ENCODE measurements around the gene WAC. TPM values are rescaled to one million over a fixed set of nuclear protein-coding genes. Genes with fewer than 3 reads are reported as not detected.

Gene WAC
- total and polyA plus RNA-seq, 2 of the 13 experiments (the other 11 are each of a cell fraction or from before 2014, with no cell fraction given) = 69.1 to 96.2 TPM

DNA sequence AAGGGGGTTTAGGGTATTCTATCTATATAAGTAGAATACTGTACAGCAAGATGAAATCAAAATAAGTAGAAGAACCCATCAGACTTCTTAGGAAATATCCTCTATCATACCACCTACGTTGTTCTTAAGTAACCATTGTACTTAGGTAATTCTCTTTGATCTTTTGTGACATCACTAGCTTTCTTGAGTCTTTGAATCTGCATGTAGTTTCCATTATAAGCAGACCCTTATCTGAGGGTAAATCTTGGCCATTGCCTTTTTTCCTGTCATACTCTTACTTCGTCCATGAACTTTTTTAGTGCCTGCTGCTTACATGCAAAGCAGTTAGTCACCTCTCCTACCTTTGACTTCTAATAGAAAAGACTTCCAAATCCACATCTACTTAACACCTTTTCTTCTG, 49.0 kb downstream of the WAC start:
- Histone ChIP-seq H3K9me3 (ENCODE audit: low read length) (no peaks in the 10 kb centered on the region), H2AFZ (ENCODE audit: low read length) (no peak overlapping the region), H3K4me3 (replicated peaks in 1 of 3; ENCODE audit: insufficient read depth in 1 of 3, low read depth in 2 of 3, low read length in 3 of 3) (no peak overlapping the region), H4K20me1 (ENCODE audit: insufficient read depth, low read length) (peaks cover 41% of the 10 kb centered on the region), H3K4me2 (ENCODE audit: low read depth, low read length) (no peak overlapping the region), H3K9ac (ENCODE audit: insufficient read depth, low read depth, low read length) (no peak overlapping the region), H3K79me2 (ENCODE audit: insufficient read depth, low read length) (peaks cover 77% of the 10 kb centered on the region), H3K4me1 (ENCODE audit: insufficient read depth, low read length) (peaks cover 15% of the 10 kb centered on the region), H3K36me3 (replicated peaks in 1 of 2; ENCODE audit: control insufficient read depth in 1 of 2, insufficient read depth in 2 of 2, low read length in 2 of 2) (peaks cover 9 to 74% of the 10 kb centered on the region in 2 experiments), H3K27ac (ENCODE audit: extremely low read length, insufficient read depth, low read length) (no peak overlapping the region), H3K27me3 (ENCODE audit: control insufficient read depth in 1 of 2, insufficient read depth in 2 of 2, low read length in 2 of 2) (no peaks in the 10 kb centered on the region)
- ChIA-PET POLR2A (no interaction called here), CTCF (ENCODE audit: low intra/inter-chr PET ratio, low total read pairs) (no interaction called here)
- no TSS peak for BruUV-seq (replicated peaks)
- intact Hi-C loops (cut with micrococcal nuclease; ENCODE audit: unreplicated experiment) = no loop called here
- in situ Hi-C loops (cut with HindIII; ENCODE audit: extremely low pct_ligation_motif_present, low pct_unique_long_range_greater_than_20kb) = no loop called here
- no peak for FAIRE-seq
- 99% methylated on average over 2 of the region's 2 CpGs for WGBS (ENCODE audit: low lambda C conversion rate)
- ATAC-seq = no peak
- DNase-seq (ENCODE audit: low spot score) = no peak
- TF ChIP-seq ZFP1 (CRISPR knock-in tag; IDR thresholded peaks at IDR 0.05) = no peak
- TF ChIP-seq, protein P1, sequence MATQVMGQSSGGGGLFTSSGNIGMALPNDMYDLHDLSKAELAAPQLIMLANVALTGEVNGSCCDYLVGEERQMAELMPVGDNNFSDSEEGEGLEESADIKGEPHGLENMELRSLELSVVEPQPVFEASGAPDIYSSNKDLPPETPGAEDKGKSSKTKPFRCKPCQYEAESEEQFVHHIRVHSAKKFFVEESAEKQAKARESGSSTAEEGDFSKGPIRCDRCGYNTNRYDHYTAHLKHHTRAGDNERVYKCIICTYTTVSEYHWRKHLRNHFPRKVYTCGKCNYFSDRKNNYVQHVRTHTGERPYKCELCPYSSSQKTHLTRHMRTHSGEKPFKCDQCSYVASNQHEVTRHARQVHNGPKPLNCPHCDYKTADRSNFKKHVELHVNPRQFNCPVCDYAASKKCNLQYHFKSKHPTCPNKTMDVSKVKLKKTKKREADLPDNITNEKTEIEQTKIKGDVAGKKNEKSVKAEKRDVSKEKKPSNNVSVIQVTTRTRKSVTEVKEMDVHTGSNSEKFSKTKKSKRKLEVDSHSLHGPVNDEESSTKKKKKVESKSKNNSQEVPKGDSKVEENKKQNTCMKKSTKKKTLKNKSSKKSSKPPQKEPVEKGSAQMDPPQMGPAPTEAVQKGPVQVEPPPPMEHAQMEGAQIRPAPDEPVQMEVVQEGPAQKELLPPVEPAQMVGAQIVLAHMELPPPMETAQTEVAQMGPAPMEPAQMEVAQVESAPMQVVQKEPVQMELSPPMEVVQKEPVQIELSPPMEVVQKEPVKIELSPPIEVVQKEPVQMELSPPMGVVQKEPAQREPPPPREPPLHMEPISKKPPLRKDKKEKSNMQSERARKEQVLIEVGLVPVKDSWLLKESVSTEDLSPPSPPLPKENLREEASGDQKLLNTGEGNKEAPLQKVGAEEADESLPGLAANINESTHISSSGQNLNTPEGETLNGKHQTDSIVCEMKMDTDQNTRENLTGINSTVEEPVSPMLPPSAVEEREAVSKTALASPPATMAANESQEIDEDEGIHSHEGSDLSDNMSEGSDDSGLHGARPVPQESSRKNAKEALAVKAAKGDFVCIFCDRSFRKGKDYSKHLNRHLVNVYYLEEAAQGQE (IDR thresholded peaks at IDR 0.05; ENCODE audit: borderline replicate concordance in 1 of 2, low read depth in 1 of 2, low read length in 2 of 2) = no peak
- no peak for TF ChIP-seq HOXA5 (CRISPR knock-in tag; IDR thresholded peaks at IDR 0.05)
- TF ChIP-seq HMGXB4 (CRISPR knock-in tag; IDR thresholded peaks at IDR 0.05; ENCODE audit: borderline replicate concordance in 1 of 2, low read depth in 1 of 2) = no peak
- TF ChIP-seq, protein P2, sequence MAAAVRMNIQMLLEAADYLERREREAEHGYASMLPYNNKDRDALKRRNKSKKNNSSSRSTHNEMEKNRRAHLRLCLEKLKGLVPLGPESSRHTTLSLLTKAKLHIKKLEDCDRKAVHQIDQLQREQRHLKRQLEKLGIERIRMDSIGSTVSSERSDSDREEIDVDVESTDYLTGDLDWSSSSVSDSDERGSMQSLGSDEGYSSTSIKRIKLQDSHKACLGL (CRISPR knock-in tag; IDR thresholded peaks at IDR 0.05) = no peak
- TF ChIP-seq, protein P3, sequence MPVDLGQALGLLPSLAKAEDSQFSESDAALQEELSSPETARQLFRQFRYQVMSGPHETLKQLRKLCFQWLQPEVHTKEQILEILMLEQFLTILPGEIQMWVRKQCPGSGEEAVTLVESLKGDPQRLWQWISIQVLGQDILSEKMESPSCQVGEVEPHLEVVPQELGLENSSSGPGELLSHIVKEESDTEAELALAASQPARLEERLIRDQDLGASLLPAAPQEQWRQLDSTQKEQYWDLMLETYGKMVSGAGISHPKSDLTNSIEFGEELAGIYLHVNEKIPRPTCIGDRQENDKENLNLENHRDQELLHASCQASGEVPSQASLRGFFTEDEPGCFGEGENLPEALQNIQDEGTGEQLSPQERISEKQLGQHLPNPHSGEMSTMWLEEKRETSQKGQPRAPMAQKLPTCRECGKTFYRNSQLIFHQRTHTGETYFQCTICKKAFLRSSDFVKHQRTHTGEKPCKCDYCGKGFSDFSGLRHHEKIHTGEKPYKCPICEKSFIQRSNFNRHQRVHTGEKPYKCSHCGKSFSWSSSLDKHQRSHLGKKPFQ (CRISPR knock-in tag; IDR thresholded peaks at IDR 0.05; ENCODE audit: insufficient replicate concordance) = no peak
- TF ChIP-seq, protein P4, sequence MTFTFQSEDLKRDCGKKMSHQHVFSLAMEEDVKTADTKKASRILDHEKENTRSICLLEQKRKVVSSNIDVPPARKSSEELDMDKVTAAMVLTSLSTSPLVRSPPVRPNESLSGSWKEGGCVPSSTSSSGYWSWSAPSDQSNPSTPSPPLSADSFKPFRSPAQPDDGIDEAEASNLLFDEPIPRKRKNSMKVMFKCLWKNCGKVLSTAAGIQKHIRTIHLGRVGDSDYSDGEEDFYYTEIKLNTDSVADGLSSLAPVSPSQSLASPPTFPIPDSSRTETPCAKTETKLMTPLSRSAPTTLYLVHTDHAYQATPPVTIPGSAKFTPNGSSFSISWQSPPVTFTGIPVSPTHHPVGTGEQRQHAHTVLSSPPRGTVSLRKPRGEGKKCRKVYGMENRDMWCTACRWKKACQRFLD (CRISPR knock-in tag; IDR thresholded peaks at IDR 0.05; ENCODE audit: borderline replicate concordance) = no peak
- no peak for TF ChIP-seq MTF1 (CRISPR knock-in tag; IDR thresholded peaks at IDR 0.05)
- TF ChIP-seq ZNF143 (CRISPR knock-in tag; IDR thresholded peaks at IDR 0.05) = no peak
- TF ChIP-seq SETDB1 (CRISPR knock-in tag; IDR thresholded peaks at IDR 0.05; ENCODE audit: borderline replicate concordance) = no peak
- TF ChIP-seq, protein P5, sequence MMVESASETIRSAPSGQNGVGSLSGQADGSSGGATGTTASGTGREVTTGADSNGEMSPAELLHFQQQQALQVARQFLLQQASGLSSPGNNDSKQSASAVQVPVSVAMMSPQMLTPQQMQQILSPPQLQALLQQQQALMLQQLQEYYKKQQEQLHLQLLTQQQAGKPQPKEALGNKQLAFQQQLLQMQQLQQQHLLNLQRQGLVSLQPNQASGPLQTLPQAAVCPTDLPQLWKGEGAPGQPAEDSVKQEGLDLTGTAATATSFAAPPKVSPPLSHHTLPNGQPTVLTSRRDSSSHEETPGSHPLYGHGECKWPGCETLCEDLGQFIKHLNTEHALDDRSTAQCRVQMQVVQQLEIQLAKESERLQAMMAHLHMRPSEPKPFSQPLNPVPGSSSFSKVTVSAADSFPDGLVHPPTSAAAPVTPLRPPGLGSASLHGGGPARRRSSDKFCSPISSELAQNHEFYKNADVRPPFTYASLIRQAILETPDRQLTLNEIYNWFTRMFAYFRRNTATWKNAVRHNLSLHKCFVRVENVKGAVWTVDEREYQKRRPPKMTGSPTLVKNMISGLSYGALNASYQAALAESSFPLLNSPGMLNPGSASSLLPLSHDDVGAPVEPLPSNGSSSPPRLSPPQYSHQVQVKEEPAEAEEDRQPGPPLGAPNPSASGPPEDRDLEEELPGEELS (CRISPR knock-in tag; IDR thresholded peaks at IDR 0.05) = no peak
